Caco-2 (cell line): ENCODE results near the gene DNAH10. TPM values are rescaled to one million over a fixed set of nuclear protein-coding genes. Genes with fewer than 3 reads are reported as not detected.

ENCODE experiments used
- BruUV-seq: library from RNA; stranded (reverse); fragments of 400-500 nt; replicated peaks from 2 replicates; lab custom pipeline; 2021; lab: Mats Ljungman, UMichigan
- CTCF ChIA-PET: fragments of 300-600 bp; sonication (Branson Sonifier 250); formaldehyde crosslinking; loops from one replicate; lab custom pipeline; 2022; ENCODE audit warnings: antibody characterized with exemption; lab: Charles Lee
- POLR2A ChIA-PET: fragments of 300-600 bp; sonication (Branson Sonifier 250); formaldehyde crosslinking; loops from one replicate; lab custom pipeline; 2022; ENCODE audit warnings: antibody characterized with exemption; lab: Charles Lee
- DNase-seq, 2 experiments: peaks; one replicate each; pipeline versions ENCODE4 v3.0.0 to v3.0.0-alpha.2; 2020 to 2022
- H3K27me3 ChIP-seq: replicated peaks from 2 replicates; pipeline ENCODE4 v1.6.0; 2011; ENCODE audit warnings: low read length; ENCODE audit not compliant: control insufficient read depth, insufficient read depth
- H3K36me3 ChIP-seq: 2 replicates; pipeline ENCODE4 v1.5.1; 2011; ENCODE audit warnings: low read length; ENCODE audit not compliant: control insufficient read depth, insufficient read depth
- H3K4me1 ChIP-seq: fragments of 250-450 bp; sonication (Bioruptor Pico); 2 replicates; pipeline ENCODE4 v1.5.1; 2020; ENCODE audit warnings: mild to moderate bottlenecking
- H3K4me3 ChIP-seq: 2 replicates; pipeline ENCODE4 v1.5.1; 2011; ENCODE audit warnings: low read depth, mild to moderate bottlenecking, control low read depth, low read length
- H3K9me3 ChIP-seq: fragments of 250-450 bp; sonication (Bioruptor Pico); 2 replicates; pipeline ENCODE4 v1.5.1; 2020; ENCODE audit warnings: mild to moderate bottlenecking, moderate library complexity
- H3K27ac Mint-ChIP-seq: one replicate; pipeline ENCODE4 v1.8.0; 2022; ENCODE audit warnings: mixed read lengths; ENCODE audit not compliant: unreplicated experiment
- H3K27me3 Mint-ChIP-seq: one replicate; pipeline ENCODE4 v1.8.0; 2022; ENCODE audit warnings: mixed read lengths; ENCODE audit not compliant: insufficient read depth, unreplicated experiment
- H3K36me3 Mint-ChIP-seq: one replicate; pipeline ENCODE4 v1.8.0; 2022; ENCODE audit warnings: mild to moderate bottlenecking, mixed read lengths; ENCODE audit not compliant: insufficient read depth, unreplicated experiment
- H3K4me1 Mint-ChIP-seq: one replicate; pipeline ENCODE4 v1.8.0; 2022; ENCODE audit warnings: low read depth, mixed read lengths; ENCODE audit not compliant: unreplicated experiment
- H3K4me3 Mint-ChIP-seq: one replicate; pipeline ENCODE4 v1.8.0; 2022; ENCODE audit warnings: mild to moderate bottlenecking, moderate library complexity, mixed read lengths; ENCODE audit not compliant: unreplicated experiment
- H3K9me3 Mint-ChIP-seq: one replicate; pipeline ENCODE4 v1.8.0; 2022; ENCODE audit warnings: mixed read lengths; ENCODE audit not compliant: unreplicated experiment
- intact Hi-C: fragments of 100-400 bp; cut with micrococcal nuclease; formaldehyde crosslinking; loops from one replicate; pipeline ENCODE4 v1.10.0; 2022; ENCODE audit not compliant: unreplicated experiment
- total RNA-seq: library from RNA; stranded (reverse); gene quantifications from 2 replicates; pipeline ENCODE4 v1.2.3, GENCODE V29; 2022
- TF ChIP-seq, protein P1 (sequence below), 2 experiments: fragments of 200-600 bp in 1 of 2; IDR thresholded peaks; 1 replicate in 1 of 2; 2 replicates in 1 of 2; pipeline versions ENCODE4 v1.5.1 to v1.8.0; 2011 to 2022; ENCODE audit warnings: antibody characterized with exemption in 1 of 2, control low read depth in 1 of 2, inconsistent platforms in 1 of 2, low read depth in 1 of 2, low read length in 1 of 2, mild to moderate bottlenecking in 1 of 2, moderate library complexity in 1 of 2; ENCODE audit not compliant: insufficient read depth in 1 of 2, severe bottlenecking in 1 of 2, unreplicated experiment in 1 of 2

The DNAH10 gene
- total RNA-seq, 1 experiment from 2014 or later, result 0.45 TPM

GRCh38 chr12:123717350-123717749, 44.8 kb upstream of the DNAH10 start:
- no peak for DNase-seq
- no peaks in the 10 kb centered on the region for H3K36me3 ChIP-seq
- no peak overlapping the region for H3K4me3 ChIP-seq
- peaks cover 9% of the 10 kb centered on the region for H3K4me1 ChIP-seq
- intact Hi-C loops, result no loop called here
- TF ChIP-seq, protein P1, sequence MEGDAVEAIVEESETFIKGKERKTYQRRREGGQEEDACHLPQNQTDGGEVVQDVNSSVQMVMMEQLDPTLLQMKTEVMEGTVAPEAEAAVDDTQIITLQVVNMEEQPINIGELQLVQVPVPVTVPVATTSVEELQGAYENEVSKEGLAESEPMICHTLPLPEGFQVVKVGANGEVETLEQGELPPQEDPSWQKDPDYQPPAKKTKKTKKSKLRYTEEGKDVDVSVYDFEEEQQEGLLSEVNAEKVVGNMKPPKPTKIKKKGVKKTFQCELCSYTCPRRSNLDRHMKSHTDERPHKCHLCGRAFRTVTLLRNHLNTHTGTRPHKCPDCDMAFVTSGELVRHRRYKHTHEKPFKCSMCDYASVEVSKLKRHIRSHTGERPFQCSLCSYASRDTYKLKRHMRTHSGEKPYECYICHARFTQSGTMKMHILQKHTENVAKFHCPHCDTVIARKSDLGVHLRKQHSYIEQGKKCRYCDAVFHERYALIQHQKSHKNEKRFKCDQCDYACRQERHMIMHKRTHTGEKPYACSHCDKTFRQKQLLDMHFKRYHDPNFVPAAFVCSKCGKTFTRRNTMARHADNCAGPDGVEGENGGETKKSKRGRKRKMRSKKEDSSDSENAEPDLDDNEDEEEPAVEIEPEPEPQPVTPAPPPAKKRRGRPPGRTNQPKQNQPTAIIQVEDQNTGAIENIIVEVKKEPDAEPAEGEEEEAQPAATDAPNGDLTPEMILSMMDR (IDR thresholded peaks at IDR 0.05; ENCODE audit: insufficient read depth in 1 of 2, low read depth in 1 of 2, low read length in 1 of 2, severe bottlenecking in 1 of 2, unreplicated experiment in 1 of 2), result no peak
- H3K27me3 Mint-ChIP-seq, result no peaks in the 10 kb centered on the region
- no peak overlapping the region for H3K4me3 Mint-ChIP-seq
- BruUV-seq, result no TSS peak
- H3K9me3 Mint-ChIP-seq, result no peaks in the 10 kb centered on the region
- H3K27me3 ChIP-seq, result no peaks in the 10 kb centered on the region
- peaks cover 9% of the 10 kb centered on the region for H3K4me1 Mint-ChIP-seq
- no peak overlapping the region for H3K27ac Mint-ChIP-seq
- peaks cover 14% of the 10 kb centered on the region for H3K36me3 Mint-ChIP-seq
- ChIA-PET CTCF (interaction anchor here (0.7 kb wide), 1 partner anchor 231 kb away, joined by 3 read pairs; no protein-coding TSS in a partner anchor), POLR2A (no interaction called here)
- H3K9me3 ChIP-seq, result no peaks in the 10 kb centered on the region

GRCh38 chr12:123720141-123720814, 41.8 kb upstream of the DNAH10 start:
- H3K4me1 Mint-ChIP-seq, result no peaks in the 10 kb centered on the region
- no peaks in the 10 kb centered on the region for H3K27me3 ChIP-seq
- H3K36me3 ChIP-seq, result no peaks in the 10 kb centered on the region; the same call in 1 of the 2 replicates
- H3K4me3 Mint-ChIP-seq, result no peak overlapping the region
- no TSS peak for BruUV-seq
- POLR2A ChIA-PET, result no interaction called here
- no peak overlapping the region for H3K4me3 ChIP-seq
- H3K27ac Mint-ChIP-seq, result peak overlapping the region; percentile 17
- TF ChIP-seq, protein P1 (IDR thresholded peaks at IDR 0.05; ENCODE audit: insufficient read depth in 1 of 2, low read depth in 1 of 2, low read length in 1 of 2, severe bottlenecking in 1 of 2, unreplicated experiment in 1 of 2), result no peak
- no peaks in the 10 kb centered on the region for H3K9me3 Mint-ChIP-seq
- peaks cover 17% of the 10 kb centered on the region for H3K36me3 Mint-ChIP-seq
- no peaks in the 10 kb centered on the region for H3K27me3 Mint-ChIP-seq
- no peaks in the 10 kb centered on the region for H3K9me3 ChIP-seq
- no peak for DNase-seq
- H3K4me1 ChIP-seq, result no peaks in the 10 kb centered on the region
- CTCF ChIA-PET, result no interaction called here
- intact Hi-C loops, result no loop called here

- Mint-ChIP-seq H3K4me3 (no peak overlapping the region), H3K4me1 (no peaks in the 10 kb centered on the region), H3K9me3 (no peaks in the 10 kb centered on the region), H3K27me3 (no peaks in the 10 kb centered on the region), H3K36me3 (peaks cover 27% of the 10 kb centered on the region), H3K27ac (no peak overlapping the region)
- Histone ChIP-seq H3K9me3 (no peaks in the 10 kb centered on the region), H3K27me3 (no peaks in the 10 kb centered on the region), H3K36me3 (no peaks in the 10 kb centered on the region; the same call in 1 of the 2 replicates), H3K4me3 (no peak overlapping the region), H3K4me1 (no peaks in the 10 kb centered on the region)
- BruUV-seq, result no TSS peak
- ChIA-PET CTCF (no interaction called here), POLR2A (no interaction called here)
- intact Hi-C loops, result no loop called here
- no peak for DNase-seq
- TF ChIP-seq, protein P1 (IDR thresholded peaks at IDR 0.05; ENCODE audit: insufficient read depth in 1 of 2, low read depth in 1 of 2, low read length in 1 of 2, severe bottlenecking in 1 of 2, unreplicated experiment in 1 of 2), result no peak
Measured at GRCh38 chr12:123721245-123721644, 40.9 kb upstream of the DNAH10 start.
